ENCODE measurements around the gene AGO3.

Gene AGO3

GRCh38 chr1:36087233-36088123 lies 156.6 kb downstream of the AGO3 start:
- Histone ChIP-seq H3K4me1 (ENCODE audit: control insufficient read depth, insufficient read depth, low read depth, low read length) (peaks cover 35% of the 10 kb centered on the region), H3K4ac (ENCODE audit: low read depth in 1 of 2, low read length in 2 of 2) (no peak overlapping the region), H2AK5ac (ENCODE audit: low read length, severe bottlenecking) (no peak overlapping the region), H2BK12ac (ENCODE audit: low read length in 2 of 2) (no peak overlapping the region), H3K4me2 (ENCODE audit: low read length, poor library complexity, severe bottlenecking) (no peak overlapping the region), H3K27me3 (ENCODE audit: control insufficient read depth in 1 of 2, insufficient read depth in 1 of 2, low read length in 2 of 2) (peaks cover 0 to 17% of the 10 kb centered on the region in 2 experiments), H3K9me3 (ENCODE audit: control insufficient read depth, low read length) (no peaks in the 10 kb centered on the region), H4K8ac (ENCODE audit: low read length) (no peak overlapping the region), H3K14ac (ENCODE audit: low read length in 2 of 2) (no peak overlapping the region), H2BK120ac (ENCODE audit: low read depth, low read length) (no peak overlapping the region), H3K36me3 (ENCODE audit: control insufficient read depth in 1 of 2, insufficient read depth in 2 of 2, low read depth in 1 of 2, low read length in 2 of 2) (peaks cover 17 to 18% of the 10 kb centered on the region in 2 experiments), H3K27ac (ENCODE audit: low read length, poor library complexity, severe bottlenecking) (no peak overlapping the region), H2AFZ (ENCODE audit: low read depth, low read length) (peak overlapping the region; percentile 99), H2BK5ac (ENCODE audit: low read depth, low read length, poor library complexity, severe bottlenecking) (no peak overlapping the region), H3K79me1 (replicated peaks; ENCODE audit: low read length, poor library complexity, severe bottlenecking) (peaks cover 15% of the 10 kb centered on the region), H4K91ac (ENCODE audit: low read length) (no peak overlapping the region), H2BK15ac (ENCODE audit: low read depth, poor library complexity, severe bottlenecking) (no peak overlapping the region), H3K18ac (ENCODE audit: low read depth in 1 of 2, low read length in 2 of 2) (no peak overlapping the region), H3K4me3 (ENCODE audit: insufficient read depth in 1 of 2, low read depth in 1 of 2, low read length in 2 of 2) (no peak overlapping the region), H3K9ac (ENCODE audit: low read length) (no peak overlapping the region), H3K23ac (ENCODE audit: low read length in 2 of 2) (no peak overlapping the region)
- DNase-seq, result no peak
- WGBS, result 92% methylated on average over 31 of the region's 31 CpGs

- WGBS, result 65% methylated on average over 8 of the region's 8 CpGs
- Histone ChIP-seq H3K4me3 (ENCODE audit: insufficient read depth in 1 of 2, low read depth in 1 of 2, low read length in 2 of 2) (peak overlapping the region; percentile 47 to 97), H3K4ac (ENCODE audit: low read depth in 1 of 2, low read length in 2 of 2) (peak overlapping the region in 1 of 2 experiments; percentile 71), H3K27me3 (ENCODE audit: control insufficient read depth in 1 of 2, insufficient read depth in 1 of 2, low read length in 2 of 2) (peaks cover 0 to 16% of the 10 kb centered on the region in 2 experiments), H3K9me3 (ENCODE audit: control insufficient read depth, low read length) (no peaks in the 10 kb centered on the region), H3K4me1 (ENCODE audit: control insufficient read depth, insufficient read depth, low read depth, low read length) (peaks cover 35% of the 10 kb centered on the region), H3K4me2 (ENCODE audit: low read length, poor library complexity, severe bottlenecking) (peak overlapping the region; percentile 67), H2BK12ac (ENCODE audit: low read length in 2 of 2) (peak overlapping the region in 1 of 2 experiments; percentile 29), H3K27ac (ENCODE audit: low read length, poor library complexity, severe bottlenecking) (no peak overlapping the region), H2AK5ac (ENCODE audit: low read length, severe bottlenecking) (no peak overlapping the region), H3K79me1 (replicated peaks; ENCODE audit: low read length, poor library complexity, severe bottlenecking) (peaks cover 18% of the 10 kb centered on the region), H3K9ac (ENCODE audit: low read length) (peak overlapping the region; percentile 97), H3K14ac (ENCODE audit: low read length in 2 of 2) (no peak overlapping the region), H3K36me3 (ENCODE audit: control insufficient read depth in 1 of 2, insufficient read depth in 2 of 2, low read depth in 1 of 2, low read length in 2 of 2) (peaks cover 25 to 26% of the 10 kb centered on the region in 2 experiments), H3K23ac (ENCODE audit: low read length in 2 of 2) (no peak overlapping the region), H4K8ac (ENCODE audit: low read length) (peak overlapping the region; percentile 93), H2BK15ac (ENCODE audit: low read depth, poor library complexity, severe bottlenecking) (no peak overlapping the region), H2AFZ (ENCODE audit: low read depth, low read length) (peak overlapping the region; percentile 99), H4K91ac (ENCODE audit: low read length) (peak overlapping the region; percentile 53), H3K18ac (ENCODE audit: low read depth in 1 of 2, low read length in 2 of 2) (peak overlapping the region in 1 of 2 experiments; percentile 83), H2BK120ac (ENCODE audit: low read depth, low read length) (no peak overlapping the region), H2BK5ac (ENCODE audit: low read depth, low read length, poor library complexity, severe bottlenecking) (no peak overlapping the region)
- no peak for DNase-seq
Observed at GRCh38 chr1:36088265-36088576, 157.3 kb downstream of the AGO3 start.

GRCh38 chr1:36088577-36089392 lies 157.9 kb downstream of the AGO3 start, which contains the start of gene ADPRS:
Gene ADPRS (plus strand): TSS chr1:36088892. CDS start chr1:36088905, 13 bp downstream.
- no peak within 1 kb of the TSS for H3K23ac ChIP-seq (ENCODE audit: low read length in 2 of 2)
- H3K9me3 ChIP-seq (ENCODE audit: control insufficient read depth, low read length), result no peaks in the 10 kb centered on the region
- peak within 1 kb of the TSS; percentile 94 to 97 for H3K4me3 ChIP-seq (ENCODE audit: insufficient read depth in 1 of 2, low read depth in 1 of 2, low read length in 2 of 2)
- H3K4me2 ChIP-seq (ENCODE audit: low read length, poor library complexity, severe bottlenecking), result peak within 1 kb of the TSS; percentile 85
- H4K8ac ChIP-seq (ENCODE audit: low read length), result peak within 1 kb of the TSS; percentile 93
- peak within 1 kb of the TSS; percentile 79 for H4K91ac ChIP-seq (ENCODE audit: low read length)
- H3K36me3 ChIP-seq (ENCODE audit: control insufficient read depth in 1 of 2, insufficient read depth in 2 of 2, low read depth in 1 of 2, low read length in 2 of 2), result peaks cover 30 to 32% of the 10 kb centered on the region in 2 experiments
- H3K4me1 ChIP-seq (ENCODE audit: control insufficient read depth, insufficient read depth, low read depth, low read length), result peaks cover 34% of the 10 kb centered on the region
- H2BK120ac ChIP-seq (ENCODE audit: low read depth, low read length), result no peak within 1 kb of the TSS
- H3K9ac ChIP-seq (ENCODE audit: low read length), result peak within 1 kb of the TSS; percentile 97
- H2BK12ac ChIP-seq (ENCODE audit: low read length in 2 of 2), result peak within 1 kb of the TSS in 1 of 2 experiments; percentile 43
- H2BK15ac ChIP-seq (ENCODE audit: low read depth, poor library complexity, severe bottlenecking), result no peak within 1 kb of the TSS
- H3K4ac ChIP-seq (ENCODE audit: low read depth in 1 of 2, low read length in 2 of 2), result peak within 1 kb of the TSS in 1 of 2 experiments; percentile 77
- H2BK5ac ChIP-seq (ENCODE audit: low read depth, low read length, poor library complexity, severe bottlenecking), result peak within 1 kb of the TSS; percentile 22
- H3K27me3 ChIP-seq (ENCODE audit: control insufficient read depth in 1 of 2, insufficient read depth in 1 of 2, low read length in 2 of 2), result peaks cover 0 to 11% of the 10 kb centered on the region in 2 experiments
- H3K27ac ChIP-seq (ENCODE audit: low read length, poor library complexity, severe bottlenecking), result peak within 1 kb of the TSS; percentile 69
- H3K18ac ChIP-seq (ENCODE audit: low read depth in 1 of 2, low read length in 2 of 2), result peak within 1 kb of the TSS; percentile 84 to 96
- no peak within 1 kb of the TSS for H2AK5ac ChIP-seq (ENCODE audit: low read length, severe bottlenecking)
- H3K79me1 ChIP-seq (replicated peaks; ENCODE audit: low read length, poor library complexity, severe bottlenecking), result peaks cover 23% of the 10 kb centered on the region
- WGBS, result 3% methylated on average over 70 of the region's 84 CpGs
- H3K14ac ChIP-seq (ENCODE audit: low read length in 2 of 2), result peak within 1 kb of the TSS in 1 of 2 experiments; percentile 80
- peak; percentile 89 for DNase-seq
- H2AFZ ChIP-seq (ENCODE audit: low read depth, low read length), result peak within 1 kb of the TSS; percentile 99

Measured in mesenchymal stem cell (in vitro differentiated cells and primary cell).